Activated CD8-positive, alpha-beta memory T cell treated with anti-CD3 and anti-CD28 coated beads, Interleukin-2, amount 10 ng/mL, durations not matched to agents 7 days and 5 days (primary cell): ENCODE results near the gene MED6. TPM values are rescaled to one million over a fixed set of nuclear protein-coding genes. Genes with fewer than 3 reads are reported as not detected.
A peak's percentile ranks its signal among the peaks of the same experiment; 100 is the strongest.

ENCODE experiments used
- ATAC-seq: fragments of 150-1000 bp; cut with Tn5 transposase; one replicate; pipeline ENCODE4 v1.10.0; 2021; ENCODE audit warnings: moderate library complexity
- CTCF ChIA-PET: fragments of 350-600 bp; sonication (Branson Sonifier 250); formaldehyde crosslinking; loops from one replicate; lab custom pipeline; 2021; ENCODE audit warnings: antibody characterized with exemption; lab: Charles Lee
- DNase-seq: peaks from one replicate; pipeline ENCODE4 v3.0.0-alpha.2; 2020
- H3K27ac Mint-ChIP-seq: one replicate; pipeline ENCODE4 v1.8.0; 2021; ENCODE audit warnings: mild to moderate bottlenecking, mixed read lengths
- H3K27me3 Mint-ChIP-seq: one replicate; pipeline ENCODE4 v1.8.0; 2021; ENCODE audit warnings: mixed read lengths
- H3K36me3 Mint-ChIP-seq: one replicate; pipeline ENCODE4 v1.8.0; 2021; ENCODE audit warnings: mild to moderate bottlenecking, mixed read lengths
- H3K4me1 Mint-ChIP-seq: one replicate; pipeline ENCODE4 v1.8.0; 2021; ENCODE audit warnings: mixed read lengths
- H3K4me3 Mint-ChIP-seq: one replicate; pipeline ENCODE4 v1.8.0; 2021; ENCODE audit warnings: mild to moderate bottlenecking, moderate library complexity, mixed read lengths
- H3K9me3 Mint-ChIP-seq: one replicate; pipeline ENCODE4 v1.8.0; 2022; ENCODE audit warnings: low read depth, mixed read lengths
- total RNA-seq, 2 experiments: library from RNA; stranded (reverse); gene quantifications; one replicate each; pipeline ENCODE4 v1.2.3, GENCODE V29; 2021

Gene MED6, protein sequence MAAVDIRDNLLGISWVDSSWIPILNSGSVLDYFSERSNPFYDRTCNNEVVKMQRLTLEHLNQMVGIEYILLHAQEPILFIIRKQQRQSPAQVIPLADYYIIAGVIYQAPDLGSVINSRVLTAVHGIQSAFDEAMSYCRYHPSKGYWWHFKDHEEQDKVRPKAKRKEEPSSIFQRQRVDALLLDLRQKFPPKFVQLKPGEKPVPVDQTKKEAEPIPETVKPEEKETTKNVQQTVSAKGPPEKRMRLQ
- total RNA-seq, result 10 to 100 TPM; 42.7 to 51.8 TPM

DNA sequence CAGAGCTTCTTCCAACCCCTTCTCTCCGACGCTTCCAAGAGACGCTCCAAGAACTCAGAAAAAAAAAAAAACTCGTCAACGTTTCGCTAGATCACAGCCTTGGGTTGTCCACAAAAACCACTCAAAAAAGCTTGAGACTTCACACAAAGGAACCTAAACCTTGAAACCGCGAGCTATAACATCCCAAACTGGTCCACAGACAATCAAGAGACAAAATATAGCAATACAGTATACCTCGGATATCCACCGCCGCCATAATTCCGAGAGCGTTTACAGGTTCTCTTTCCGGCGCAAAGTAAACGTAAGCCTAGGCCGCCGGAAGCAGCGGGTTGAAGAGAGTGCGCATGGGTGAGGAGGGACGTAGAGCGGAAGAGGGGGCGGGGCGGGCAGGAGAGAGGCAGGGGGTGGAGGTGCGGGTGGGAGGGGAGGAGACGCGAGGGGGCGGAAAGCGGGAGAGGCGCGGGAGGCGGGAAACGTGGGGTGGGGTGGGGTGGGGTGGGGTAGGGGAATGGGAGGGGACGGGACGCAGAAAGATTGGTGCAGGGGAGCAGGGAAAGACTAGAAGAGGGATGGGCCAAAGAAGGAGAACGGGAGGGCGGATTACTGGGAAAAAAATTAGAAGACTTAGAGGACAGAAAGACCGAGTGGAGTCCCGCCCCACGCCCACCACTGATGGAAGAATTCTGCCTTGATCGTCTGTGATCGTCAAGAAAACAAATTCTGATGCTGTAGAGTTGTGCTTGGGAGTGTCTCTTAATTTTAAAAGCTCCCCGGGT, at the start of gene MED6:
Gene MED6 (minus strand): TSS at position 274 of the 776 bp plus-strand sequence. CDS start 18 bp downstream, at position 256.
- CTCF ChIA-PET, result interaction anchor here (0.9 to 2.3 kb wide), 6 partner anchors 11 to 307 kb away, joined by 3 to 9 read pairs (median 4); partner anchors contain the start of gene PCNX1
- H3K9me3 Mint-ChIP-seq, result no peaks in the 10 kb centered on the region
- peaks cover 33% of the 10 kb centered on the region for H3K4me1 Mint-ChIP-seq
- DNase-seq (peak; percentile 97), ATAC-seq (peak; percentile 97)
- H3K27ac Mint-ChIP-seq, result peak within 1 kb of the TSS; percentile 99
- H3K36me3 Mint-ChIP-seq, result peaks cover 7% of the 10 kb centered on the region
- peaks cover 19% of the 10 kb centered on the region for H3K27me3 Mint-ChIP-seq
- H3K4me3 Mint-ChIP-seq, result peak within 1 kb of the TSS; percentile 95

GRCh38 chr14:70649803-70650202, 49.3 kb upstream of the MED6 start:
- no peaks in the 10 kb centered on the region for H3K27me3 Mint-ChIP-seq
- no peaks in the 10 kb centered on the region for H3K9me3 Mint-ChIP-seq
- H3K4me1 Mint-ChIP-seq, result peaks cover 61% of the 10 kb centered on the region
- no peak overlapping the region for H3K4me3 Mint-ChIP-seq
- peaks cover 36% of the 10 kb centered on the region for H3K36me3 Mint-ChIP-seq
- DNase-seq (no peak), ATAC-seq (no peak)
- CTCF ChIA-PET, result no interaction called here
- H3K27ac Mint-ChIP-seq, result no peak overlapping the region

GRCh38 chr14:70648346-70648745, 47.9 kb upstream of the MED6 start:
- ATAC-seq (no peak), DNase-seq (no peak)
- Mint-ChIP-seq H3K36me3 (peaks cover 32% of the 10 kb centered on the region), H3K9me3 (no peaks in the 10 kb centered on the region), H3K27ac (no peak overlapping the region), H3K4me3 (no peak overlapping the region), H3K27me3 (no peaks in the 10 kb centered on the region), H3K4me1 (peaks cover 60% of the 10 kb centered on the region)
- CTCF ChIA-PET, result interaction anchor here (1.2 to 1.9 kb wide), 2 partner anchors 65 to 259 kb away, joined by 4 to 5 read pairs; partner anchors contain the start of gene PCNX1

GRCh38 chr14:70646705-70647104, 46.2 kb upstream of the MED6 start:
- no peak overlapping the region for H3K27ac Mint-ChIP-seq
- H3K4me1 Mint-ChIP-seq, result peaks cover 52% of the 10 kb centered on the region
- no peak for ATAC-seq
- peaks cover 26% of the 10 kb centered on the region for H3K36me3 Mint-ChIP-seq
- H3K4me3 Mint-ChIP-seq, result no peak overlapping the region
- DNase-seq, result no peak
- no peaks in the 10 kb centered on the region for H3K9me3 Mint-ChIP-seq
- CTCF ChIA-PET, result no interaction called here
- H3K27me3 Mint-ChIP-seq, result no peaks in the 10 kb centered on the region

DNA sequence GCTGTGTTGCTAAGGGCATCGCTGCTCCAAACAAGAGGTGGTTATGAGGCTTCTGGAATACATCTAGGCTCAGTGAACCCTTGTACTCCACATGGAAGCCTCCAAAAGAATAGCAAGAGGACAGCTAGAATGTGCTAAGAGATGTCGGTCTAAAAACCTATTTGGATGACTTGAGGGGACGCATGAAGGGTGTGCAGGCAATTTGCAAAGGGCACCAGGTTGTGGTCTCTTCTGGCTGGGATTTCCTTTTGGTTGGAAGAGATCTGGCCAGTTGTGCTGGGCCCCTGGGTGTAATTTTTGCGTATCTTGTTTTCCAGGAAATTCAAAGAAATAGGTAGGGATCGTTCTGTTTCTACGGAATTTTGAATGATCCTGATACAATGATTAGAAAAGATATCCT, 45.4 kb upstream of the MED6 start:
- Mint-ChIP-seq H3K9me3 (no peaks in the 10 kb centered on the region), H3K4me3 (no peak overlapping the region), H3K27ac (no peak overlapping the region), H3K36me3 (peaks cover 22% of the 10 kb centered on the region), H3K27me3 (peaks cover under 1% of the 10 kb centered on the region), H3K4me1 (peaks cover 51% of the 10 kb centered on the region)
- ATAC-seq (no peak), DNase-seq (no peak)
- CTCF ChIA-PET, result interaction anchor here (0.7 to 1.3 kb wide), 2 partner anchors 11 to 62 kb away, joined by 3 read pairs; no protein-coding TSS in a partner anchor

GRCh38 chr14:70643967-70644366, 43.5 kb upstream of the MED6 start:
- H3K4me1 Mint-ChIP-seq, result peaks cover 58% of the 10 kb centered on the region
- peak overlapping the region; percentile 90 for H3K4me3 Mint-ChIP-seq
- H3K27ac Mint-ChIP-seq, result no peak overlapping the region
- DNase-seq (no peak), ATAC-seq (no peak)
- no peaks in the 10 kb centered on the region for H3K9me3 Mint-ChIP-seq
- H3K27me3 Mint-ChIP-seq, result peaks cover 5% of the 10 kb centered on the region
- peaks cover 14% of the 10 kb centered on the region for H3K36me3 Mint-ChIP-seq
- CTCF ChIA-PET, result interaction anchor here (2.9 kb wide), 1 partner anchor 10 kb away, joined by 12 read pairs; no protein-coding TSS in a partner anchor

GRCh38 chr14:70642303-70643235, 42.1 kb upstream of the MED6 start:
- Mint-ChIP-seq H3K27me3 (peaks cover 5% of the 10 kb centered on the region), H3K4me1 (peaks cover 58% of the 10 kb centered on the region), H3K4me3 (peak overlapping the region; percentile 90), H3K36me3 (peaks cover 6% of the 10 kb centered on the region), H3K27ac (peak overlapping the region; percentile 86), H3K9me3 (no peaks in the 10 kb centered on the region)
- peak; percentile 62 for DNase-seq
- CTCF ChIA-PET, result interaction anchor here (0.8 to 2.9 kb wide), 6 partner anchors 10 to 355 kb away, joined by 3 to 13 read pairs (median 6); no protein-coding TSS in a partner anchor
- ATAC-seq, result peak; percentile 52

DNA sequence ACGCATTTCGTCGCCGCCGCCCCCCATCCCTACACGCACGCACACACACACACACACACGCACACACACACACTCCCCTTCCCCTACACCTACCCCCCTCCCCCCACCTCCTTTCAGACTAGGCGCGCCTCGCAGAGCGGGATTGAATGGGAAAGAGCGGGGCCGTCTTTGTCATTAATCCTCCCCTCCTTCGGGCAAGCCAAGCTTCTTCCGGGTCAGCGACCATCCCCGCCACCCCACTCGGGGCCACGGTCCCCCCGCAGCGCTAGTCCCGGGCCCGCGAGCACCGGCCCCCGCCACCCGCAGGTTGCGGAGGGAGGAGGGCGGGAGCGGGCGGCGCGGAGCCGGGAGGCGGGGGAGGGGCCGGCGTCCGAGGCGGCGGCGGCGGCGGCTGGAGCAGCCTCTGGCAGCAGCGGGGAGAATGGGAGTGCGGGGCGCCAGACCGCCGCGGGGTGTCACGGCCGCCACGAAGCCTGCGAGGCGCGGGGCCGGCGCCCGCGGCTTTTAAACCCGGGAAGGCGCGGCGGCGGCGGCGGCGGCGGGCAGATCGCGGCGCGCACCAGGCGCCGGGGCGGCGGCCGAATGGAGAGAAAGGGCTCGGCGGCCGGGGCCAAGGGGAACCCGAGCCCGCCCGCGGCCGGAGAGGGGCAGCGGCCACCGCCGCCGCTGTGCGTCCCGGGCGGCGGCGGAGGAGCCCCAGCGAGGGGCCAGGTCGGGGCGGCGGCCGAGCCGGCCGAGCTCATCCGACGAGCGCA, 41.3 kb upstream of the MED6 start, which contains the start of gene TTC9:
Gene TTC9 (plus strand): TSS at position 369 of the 755 bp plus-strand sequence. CDS start 214 bp downstream, at position 583.
- H3K9me3 Mint-ChIP-seq, result no peaks in the 10 kb centered on the region
- peak; percentile 47 for DNase-seq

DNA sequence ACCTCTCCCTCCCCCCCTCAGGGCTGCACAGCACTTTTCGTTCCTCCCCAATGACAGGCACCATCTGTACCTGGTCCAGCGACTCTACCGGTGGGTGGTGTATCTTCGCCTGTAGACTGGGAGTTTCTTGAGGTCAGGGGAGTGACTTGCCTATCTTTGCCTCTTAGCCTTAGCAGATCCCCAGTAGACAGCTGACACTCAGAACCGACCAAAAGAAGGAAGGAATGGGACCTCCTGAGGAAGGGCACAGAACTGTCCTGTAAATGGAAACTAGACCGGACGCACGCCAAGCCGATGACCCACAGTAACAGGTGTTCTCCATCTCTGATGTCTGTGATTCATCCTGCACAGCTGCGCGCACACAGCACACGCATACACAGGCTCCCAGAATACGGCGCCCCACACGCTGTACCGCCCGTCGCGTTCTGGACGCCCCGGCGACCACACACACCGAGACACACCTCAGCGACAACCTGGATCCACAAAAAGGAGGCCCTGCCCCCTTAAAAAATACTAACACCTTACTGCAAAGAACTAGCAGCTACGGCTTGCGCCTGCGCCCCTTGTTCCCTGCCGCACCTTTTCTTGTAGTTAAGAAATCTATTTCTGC, 40.6 kb upstream of the MED6 start:
- Mint-ChIP-seq H3K27ac (peak overlapping the region; percentile 84), H3K4me3 (peak overlapping the region; percentile 94), H3K9me3 (peaks cover 4% of the 10 kb centered on the region), H3K27me3 (peaks cover 5% of the 10 kb centered on the region), H3K36me3 (peaks cover 7% of the 10 kb centered on the region), H3K4me1 (peaks cover 49% of the 10 kb centered on the region)
- peak; percentile 69 for ATAC-seq
- CTCF ChIA-PET, result interaction anchor here (1.0 to 2.6 kb wide), 6 partner anchors 17 to 176 kb away, joined by 3 to 13 read pairs (median 4); no protein-coding TSS in a partner anchor
- peak; percentile 66 for DNase-seq

More for the DNA sequence above, 41.3 kb upstream of the MED6 start, which contains the start of gene TTC9:
- H3K4me3 Mint-ChIP-seq, result peak within 1 kb of the TSS; percentile 94
- peak; percentile 57 for ATAC-seq
- H3K27ac Mint-ChIP-seq, result peak within 1 kb of the TSS; percentile 86
- CTCF ChIA-PET, result interaction anchor here (0.8 to 2.9 kb wide), 9 partner anchors 11 to 356 kb away, joined by 3 to 13 read pairs (median 5); no protein-coding TSS in a partner anchor
- H3K27me3 Mint-ChIP-seq, result peaks cover 5% of the 10 kb centered on the region
- H3K36me3 Mint-ChIP-seq, result peaks cover 5% of the 10 kb centered on the region
- peaks cover 56% of the 10 kb centered on the region for H3K4me1 Mint-ChIP-seq

DNA sequence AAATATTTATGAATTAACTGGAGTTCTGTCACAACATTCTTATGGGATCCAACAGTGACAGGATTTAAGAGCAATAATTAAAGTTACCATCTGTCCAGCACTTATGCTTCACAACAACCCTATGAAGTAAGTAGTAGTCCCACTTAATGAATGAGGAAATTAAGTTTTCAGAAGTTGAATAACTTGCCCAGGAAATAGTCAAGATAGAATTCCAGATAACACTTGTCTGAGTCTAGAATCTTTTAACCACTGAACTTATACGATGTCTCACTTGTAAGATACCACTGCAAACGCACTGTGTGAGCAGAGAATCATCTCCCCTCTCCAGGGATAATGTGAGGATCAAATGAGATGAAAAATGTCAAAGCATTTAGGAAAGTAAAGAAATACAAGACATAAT, 38.0 kb upstream of the MED6 start:
- CTCF ChIA-PET, result interaction anchor here (0.7 to 0.9 kb wide), 3 partner anchors 8 to 171 kb away, joined by 3 to 4 read pairs (median 3); partner anchors contain the start of gene MAP3K9
- DNase-seq (no peak), ATAC-seq (no peak)
- peaks cover 6% of the 10 kb centered on the region for H3K36me3 Mint-ChIP-seq
- H3K4me3 Mint-ChIP-seq, result no peak overlapping the region
- peaks cover 27% of the 10 kb centered on the region for H3K4me1 Mint-ChIP-seq
- H3K27me3 Mint-ChIP-seq, result peaks cover 5% of the 10 kb centered on the region
- H3K27ac Mint-ChIP-seq, result no peak overlapping the region
- H3K9me3 Mint-ChIP-seq, result peaks cover 4% of the 10 kb centered on the region

DNA sequence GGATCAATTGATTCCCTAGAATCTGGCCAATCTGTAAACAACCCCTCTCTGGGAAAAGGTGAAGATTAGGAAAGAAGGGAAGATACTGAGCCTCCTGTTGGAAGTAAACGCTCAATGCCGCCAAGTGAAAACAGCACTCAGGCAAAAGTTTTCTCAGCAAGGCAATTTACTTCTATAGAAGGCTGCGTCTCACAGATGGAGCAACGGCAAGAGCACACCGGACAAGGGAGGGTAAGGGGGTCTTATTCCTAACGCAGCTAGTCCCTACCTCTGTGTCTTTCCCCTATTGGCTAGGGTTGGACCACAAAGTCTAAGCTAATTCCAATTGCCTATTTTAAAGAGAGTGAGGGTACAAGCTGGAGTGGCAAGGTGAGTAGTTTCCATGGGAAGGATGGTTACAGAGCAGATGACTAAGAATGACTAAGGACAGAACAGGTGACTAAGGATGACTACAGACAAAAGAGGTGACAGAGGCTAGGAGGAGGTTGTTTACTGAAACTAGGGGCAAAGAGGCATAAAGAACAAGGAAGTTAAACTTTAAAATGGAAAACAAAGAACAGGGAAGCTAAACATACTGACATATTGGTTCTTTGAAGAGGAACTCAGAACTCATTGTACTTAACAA, 35.6 kb upstream of the MED6 start:
- no peak for ATAC-seq
- H3K27me3 Mint-ChIP-seq, result peaks cover 5% of the 10 kb centered on the region
- H3K4me3 Mint-ChIP-seq, result no peak overlapping the region
- H3K9me3 Mint-ChIP-seq, result peaks cover 4% of the 10 kb centered on the region
- H3K4me1 Mint-ChIP-seq, result peaks cover 17% of the 10 kb centered on the region
- H3K27ac Mint-ChIP-seq, result no peak overlapping the region
- no peak for DNase-seq
- CTCF ChIA-PET, result no interaction called here
- peaks cover 2% of the 10 kb centered on the region for H3K36me3 Mint-ChIP-seq
